Measurements from ENCODE around the gene SAMD1. TPM values are rescaled to one million over a fixed set of nuclear protein-coding genes. Genes with fewer than 3 reads are reported as not detected.
A peak's percentile ranks its signal among the peaks of the same experiment; 100 is the strongest.

Gene SAMD1
- total and polyA plus RNA-seq, 9 of the 15 experiments (the other 6 are each of a cell fraction or from before 2014, with no cell fraction given) = 2.9 to 96.0 (median 43.5) TPM

- TF ChIP-seq, protein P1, sequence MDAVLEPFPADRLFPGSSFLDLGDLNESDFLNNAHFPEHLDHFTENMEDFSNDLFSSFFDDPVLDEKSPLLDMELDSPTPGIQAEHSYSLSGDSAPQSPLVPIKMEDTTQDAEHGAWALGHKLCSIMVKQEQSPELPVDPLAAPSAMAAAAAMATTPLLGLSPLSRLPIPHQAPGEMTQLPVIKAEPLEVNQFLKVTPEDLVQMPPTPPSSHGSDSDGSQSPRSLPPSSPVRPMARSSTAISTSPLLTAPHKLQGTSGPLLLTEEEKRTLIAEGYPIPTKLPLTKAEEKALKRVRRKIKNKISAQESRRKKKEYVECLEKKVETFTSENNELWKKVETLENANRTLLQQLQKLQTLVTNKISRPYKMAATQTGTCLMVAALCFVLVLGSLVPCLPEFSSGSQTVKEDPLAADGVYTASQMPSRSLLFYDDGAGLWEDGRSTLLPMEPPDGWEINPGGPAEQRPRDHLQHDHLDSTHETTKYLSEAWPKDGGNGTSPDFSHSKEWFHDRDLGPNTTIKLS (IDR thresholded peaks at IDR 0.05; ENCODE audit: borderline replicate concordance, low read depth) = no peak
- TF ChIP-seq XRCC5 (IDR thresholded peaks at IDR 0.05; ENCODE audit: low read depth, low read length) (0 out of 2 replicates have a peak, but pooled peaks have one; percentile 12), EGR1 (conservative IDR thresholded peaks at IDR 0.05) (no peak), ZNF354B (CRISPR knock-in tag; IDR thresholded peaks at IDR 0.05) (no peak), PRPF4 (IDR thresholded peaks at IDR 0.05; ENCODE audit: insufficient read depth, low read depth, low read length, poor library complexity, severe bottlenecking) (no peak), RFX7 (CRISPR knock-in tag; IDR thresholded peaks at IDR 0.05) (no peak), KLF10 (CRISPR knock-in tag; IDR thresholded peaks at IDR 0.05) (no peak), RBFOX2 (IDR thresholded peaks at IDR 0.05; ENCODE audit: low read depth, low read length) (no peak), NUFIP1 (IDR thresholded peaks at IDR 0.05; ENCODE audit: partially characterized antibody) (no peak), SRSF9 (IDR thresholded peaks at IDR 0.05; ENCODE audit: borderline replicate concordance, low read depth, low read length) (no peak), NR2C2 (CRISPR knock-in tag; IDR thresholded peaks at IDR 0.05) (no peak), NR2C2 (tag; IDR thresholded peaks at IDR 0.05) (no peak), KLF6 (CRISPR knock-in tag; IDR thresholded peaks at IDR 0.05; ENCODE audit: borderline replicate concordance) (no peak), POLR2A (conservative IDR thresholded peaks at IDR 0.05) (no peak), RFX5 (IDR thresholded peaks at IDR 0.05; ENCODE audit: low read depth, low read length) (no peak), POLR2G (IDR thresholded peaks at IDR 0.05; ENCODE audit: low read depth, low read length) (no peak), ARHGAP35 (IDR thresholded peaks at IDR 0.05; ENCODE audit: partially characterized antibody) (no peak), TCFL5 (CRISPR knock-in tag; conservative IDR thresholded peaks at IDR 0.05) (no peak), U2AF2 (optimal IDR thresholded peaks at IDR 0.05; ENCODE audit: low read depth, low read length) (no peak), FOXK1 (CRISPR knock-in tag; IDR thresholded peaks at IDR 0.05; ENCODE audit: borderline replicate concordance) (no peak), ARID1B (IDR thresholded peaks at IDR 0.05) (no peak), KAT8 (IDR thresholded peaks at IDR 0.05; ENCODE audit: low read depth) (no peak), EZH2 (IDR thresholded peaks at IDR 0.05; ENCODE audit: borderline replicate concordance, low read depth, low read length) (no peak), ZNF766 (CRISPR knock-in tag; conservative IDR thresholded peaks at IDR 0.05) (no peak), ZNF184 (CRISPR knock-in tag; IDR thresholded peaks at IDR 0.05) (no peak), ZBTB43 (CRISPR knock-in tag; IDR thresholded peaks at IDR 0.05) (no peak), HNRNPH1 (optimal IDR thresholded peaks at IDR 0.05; ENCODE audit: low read depth, low read length) (no peak), TCF7 (IDR thresholded peaks at IDR 0.05; ENCODE audit: borderline replicate concordance) (no peak), ZC3H4 (CRISPR knock-in tag; IDR thresholded peaks at IDR 0.05; ENCODE audit: borderline replicate concordance) (no peak), ZBTB17 (CRISPR knock-in tag; IDR thresholded peaks at IDR 0.05) (no peak)
These were observed 31.5 kb downstream of the SAMD1 start (continued) for GRCh38 chr19:14059093-14059480.
